IMR-90 (cell line): ENCODE data around the gene TCF19. TPM values are rescaled to one million over a fixed set of nuclear protein-coding genes. Genes with fewer than 3 reads are reported as not detected.
A peak's percentile ranks its signal among the peaks of the same experiment; 100 is the strongest.

Experiments
- ATAC-seq: fragments of 200-7000 bp; cut with Tn5 transposase; 2 replicates; pipeline ENCODE4 v1.9.1; 2020; ENCODE audit warnings: low read depth, mild to moderate bottlenecking, moderate library complexity
- BruUV-seq: library from RNA; stranded (reverse); fragments of 400-500 nt; replicated peaks from 2 replicates; lab custom pipeline; 2021; lab: Mats Ljungman, UMichigan
- CTCF ChIA-PET: fragments of 300-600 bp; formaldehyde crosslinking; extraction: SDS; loops from one replicate; lab custom pipeline; 2021; ENCODE audit warnings: antibody characterized with exemption; lab: Yijun Ruan, JAX
- POLR2A ChIA-PET: fragments of 300-600 bp; sonication (Branson Sonifier 250); formaldehyde crosslinking; loops from one replicate; lab custom pipeline; 2022; ENCODE audit warnings: antibody characterized with exemption; ENCODE audit not compliant: unreplicated experiment; lab: Charles Lee
- DNase-seq: peaks from one replicate; pipeline ENCODE4 v3.0.0; 2013
- H2AFZ ChIP-seq: replicated peaks from 2 replicates; pipeline ENCODE3; 2013; ENCODE audit warnings: low read length, mild to moderate bottlenecking; ENCODE audit not compliant: poor library complexity
- H2AK5ac ChIP-seq: 2 replicates; pipeline ENCODE4 v1.6.1; 2013; ENCODE audit warnings: low read depth, low read length, inconsistent platforms
- H2AK9ac ChIP-seq: replicated peaks from 2 replicates; pipeline ENCODE3; 2013; ENCODE audit warnings: mild to moderate bottlenecking, low read depth, low read length, moderate library complexity; ENCODE audit not compliant: poor library complexity
- H2BK120ac ChIP-seq: 2 replicates; pipeline ENCODE4 v1.6.1; 2013; ENCODE audit warnings: low read depth, low read length, inconsistent platforms
- H2BK15ac ChIP-seq: 3 replicates; pipeline ENCODE4 v1.6.1; 2013; ENCODE audit warnings: low read depth, low read length, inconsistent platforms
- H2BK20ac ChIP-seq: 2 replicates; pipeline ENCODE4 v1.6.1; 2013; ENCODE audit warnings: low read depth, mild to moderate bottlenecking, inconsistent platforms, low read length, moderate library complexity
- H2BK5ac ChIP-seq: 2 replicates; pipeline ENCODE4 v1.6.1; 2013; ENCODE audit warnings: mild to moderate bottlenecking, low read depth, low read length, inconsistent platforms; ENCODE audit not compliant: poor library complexity, severe bottlenecking
- H3K14ac ChIP-seq: replicated peaks from 2 replicates; pipeline ENCODE4 v1.6.1; 2013; ENCODE audit warnings: low read depth, low read length, inconsistent platforms
- H3K18ac ChIP-seq: 2 replicates; pipeline ENCODE4 v1.6.1; 2013; ENCODE audit warnings: low read depth, low read length, control low read depth
- H3K23ac ChIP-seq: 2 replicates; pipeline ENCODE4 v1.6.1; 2013; ENCODE audit warnings: low read depth, low read length, inconsistent platforms
- H3K27ac ChIP-seq: 2 replicates; pipeline ENCODE4 v1.5.1; 2013; ENCODE audit warnings: mild to moderate bottlenecking, control low read depth, low read length; ENCODE audit not compliant: insufficient read depth
- H3K27me3 ChIP-seq: 2 replicates; pipeline ENCODE4 v1.6.1; 2013; ENCODE audit warnings: low read length; ENCODE audit not compliant: control insufficient read depth, insufficient read depth
- H3K36me3 ChIP-seq: 2 replicates; pipeline ENCODE4 v1.6.1; 2013; ENCODE audit warnings: low read length, mixed read lengths; ENCODE audit not compliant: control insufficient read depth, insufficient read depth
- H3K4ac ChIP-seq: 2 replicates; pipeline ENCODE4 v1.6.1; 2013; ENCODE audit warnings: low read depth, low read length, inconsistent platforms
- H3K4me1 ChIP-seq: 2 replicates; pipeline ENCODE4 v1.6.1; 2013; ENCODE audit warnings: low read length, mixed read lengths; ENCODE audit not compliant: control insufficient read depth, insufficient read depth
- H3K4me2 ChIP-seq: 2 replicates; pipeline ENCODE4 v1.6.1; 2013; ENCODE audit warnings: low read depth, mild to moderate bottlenecking, control low read depth, low read length, moderate library complexity
- H3K4me3 ChIP-seq: 2 replicates; pipeline ENCODE4 v1.5.1; 2013; ENCODE audit warnings: low read depth, mild to moderate bottlenecking, control low read depth, low read length, moderate library complexity; ENCODE audit not compliant: insufficient read depth
- H3K56ac ChIP-seq: 2 replicates; pipeline ENCODE4 v1.6.1; 2013; ENCODE audit warnings: low read length, inconsistent platforms; ENCODE audit not compliant: insufficient read depth; ENCODE audit errors: extremely low read depth
- H3K79me1 ChIP-seq, 2 experiments: 2 replicates each; pipeline ENCODE4 v1.6.1; 2013; ENCODE audit warnings: low read length in 2 of 2, inconsistent platforms in 1 of 2, low read depth in 1 of 2
- H3K9ac ChIP-seq: 2 replicates; pipeline ENCODE4 v1.6.1; 2013; ENCODE audit warnings: low read depth, low read length, control low read depth
- H3K9me1 ChIP-seq: 2 replicates; pipeline ENCODE4 v1.6.1; 2013; ENCODE audit warnings: low read length, inconsistent platforms; ENCODE audit not compliant: insufficient read depth
- H3K9me3 ChIP-seq: 2 replicates; pipeline ENCODE4 v1.6.1; 2013; ENCODE audit warnings: low read length; ENCODE audit not compliant: control insufficient read depth, insufficient read depth
- H4K20me1 ChIP-seq: 2 replicates; pipeline ENCODE4 v1.6.1; 2013; ENCODE audit warnings: low read length, inconsistent platforms; ENCODE audit not compliant: insufficient read depth
- H4K5ac ChIP-seq: 2 replicates; pipeline ENCODE4 v1.6.1; 2013; ENCODE audit warnings: mild to moderate bottlenecking, low read depth, low read length, control low read depth
- H4K8ac ChIP-seq, 2 experiments: 2 replicates each; pipeline ENCODE4 v1.6.1; 2013; ENCODE audit warnings: low read depth in 2 of 2, low read length in 2 of 2, control low read depth in 1 of 2, inconsistent platforms in 1 of 2
- H4K91ac ChIP-seq: 2 replicates; pipeline ENCODE4 v1.6.1; 2013; ENCODE audit warnings: low read depth, low read length, inconsistent platforms; ENCODE audit not compliant: insufficient read depth
- CEBPB ChIP-seq: IDR thresholded peaks from 2 replicates; pipeline ENCODE4 v1.6.1; 2012; ENCODE audit warnings: low read depth, low read length, improper control_type of control experiment
- CHD1 ChIP-seq: IDR thresholded peaks from 2 replicates; pipeline ENCODE4 v1.6.1; 2012; ENCODE audit warnings: low read depth, low read length, improper control_type of control experiment
- MAFK ChIP-seq: IDR thresholded peaks from 2 replicates; pipeline ENCODE4 v1.6.1; 2012; ENCODE audit warnings: low read depth, low read length, improper control_type of control experiment
- MAZ ChIP-seq: IDR thresholded peaks from 2 replicates; pipeline ENCODE4 v1.6.1; 2012; ENCODE audit warnings: low read depth, mild to moderate bottlenecking, low read length, improper control_type of control experiment, moderate library complexity, borderline replicate concordance
- MXI1 ChIP-seq: IDR thresholded peaks from 2 replicates; pipeline ENCODE4 v1.6.1; 2012; ENCODE audit warnings: low read depth, mild to moderate bottlenecking, low read length, moderate library complexity, borderline replicate concordance
- NFE2L2 ChIP-seq: fragments of 150-350 bp; IDR thresholded peaks from 2 replicates; pipeline ENCODE4 v1.6.1; 2016; ENCODE audit warnings: low read depth, mild to moderate bottlenecking, low read length
- POLR2A ChIP-seq: IDR thresholded peaks from 2 replicates; pipeline ENCODE4 v1.6.1; 2012; ENCODE audit warnings: mild to moderate bottlenecking, low read depth, low read length
- RCOR1 ChIP-seq: IDR thresholded peaks from 2 replicates; pipeline ENCODE4 v1.6.1; 2012; ENCODE audit warnings: mild to moderate bottlenecking, low read length, improper control_type of control experiment; ENCODE audit not compliant: insufficient replicate concordance
- RFX5 ChIP-seq: IDR thresholded peaks from 2 replicates; pipeline ENCODE4 v1.8.0; 2012; ENCODE audit warnings: low read depth, mild to moderate bottlenecking, low read length, moderate library complexity
- SMC3 ChIP-seq: fragments of 150-350 bp; IDR thresholded peaks from 2 replicates; pipeline ENCODE4 v1.6.1; 2016; ENCODE audit warnings: low read depth, mild to moderate bottlenecking, antibody characterized with exemption, low read length, moderate library complexity
- WGBS, 2 experiments: methylation state at CpG; one replicate each; pipeline versions ENCODE4 v1.1.5 to v1.1.7; 2013; ENCODE audit warnings: missing lambda C conversion rate in 2 of 2; ENCODE audit not compliant: insufficient read length in 1 of 2; ENCODE audit errors: extremely low coverage in 2 of 2; 5-methylcytosine and 5-hydroxymethylcytosine counted together
- dilution Hi-C: fragments of 300-500 bp; cut with HindIII; formaldehyde crosslinking; loops from one replicate; pipeline ENCODE4 v1.14.3; 2018; ENCODE audit warnings: low sequenced_read_pairs; ENCODE audit not compliant: unreplicated experiment
- in situ Hi-C: fragments of 300-500 bp; cut with MboI; formaldehyde crosslinking; loops from 3 replicates; pipeline ENCODE4 v1.14.3; 2019; ENCODE audit warnings: low sequenced_read_pairs, inconsistent platforms, mixed read lengths
- intact Hi-C: fragments of 100-400 bp; cut with micrococcal nuclease; formaldehyde crosslinking; loops from 2 replicates; pipeline ENCODE4 v1.10.0; 2022
- polyA plus RNA-seq, 3 experiments: library from polyadenylated mRNA; depleted of rRNA; stranded (reverse); fragments of >200 nt; gene quantifications; 2 replicates each; pipeline ENCODE4 v1.2.3, GENCODE V29; 2012; ENCODE audit warnings: low replicate concordance in 1 of 3
- total RNA-seq: library from RNA; depleted of rRNA; stranded (reverse); fragments of >200 nt; gene quantifications from 2 replicates; pipeline ENCODE4 v1.2.3, GENCODE V29; 2012
- TF ChIP-seq, protein P1 (sequence below): fragments of 150-350 bp; IDR thresholded peaks from 2 replicates; pipeline ENCODE4 v1.6.1; 2017; ENCODE audit warnings: mild to moderate bottlenecking, antibody characterized with exemption, low read length, low read depth
- TF ChIP-seq, protein P2 (sequence below): conservative IDR thresholded peaks from 2 replicates; pipeline ENCODE4 v1.5.1; 2012; ENCODE audit warnings: mild to moderate bottlenecking, low read depth, low read length, improper control_type of control experiment

The TCF19 gene
- total and polyA plus RNA-seq, 2 of the 4 experiments (the other 2 are of a cell fraction) = 13.1 to 14.2 TPM

DNA sequence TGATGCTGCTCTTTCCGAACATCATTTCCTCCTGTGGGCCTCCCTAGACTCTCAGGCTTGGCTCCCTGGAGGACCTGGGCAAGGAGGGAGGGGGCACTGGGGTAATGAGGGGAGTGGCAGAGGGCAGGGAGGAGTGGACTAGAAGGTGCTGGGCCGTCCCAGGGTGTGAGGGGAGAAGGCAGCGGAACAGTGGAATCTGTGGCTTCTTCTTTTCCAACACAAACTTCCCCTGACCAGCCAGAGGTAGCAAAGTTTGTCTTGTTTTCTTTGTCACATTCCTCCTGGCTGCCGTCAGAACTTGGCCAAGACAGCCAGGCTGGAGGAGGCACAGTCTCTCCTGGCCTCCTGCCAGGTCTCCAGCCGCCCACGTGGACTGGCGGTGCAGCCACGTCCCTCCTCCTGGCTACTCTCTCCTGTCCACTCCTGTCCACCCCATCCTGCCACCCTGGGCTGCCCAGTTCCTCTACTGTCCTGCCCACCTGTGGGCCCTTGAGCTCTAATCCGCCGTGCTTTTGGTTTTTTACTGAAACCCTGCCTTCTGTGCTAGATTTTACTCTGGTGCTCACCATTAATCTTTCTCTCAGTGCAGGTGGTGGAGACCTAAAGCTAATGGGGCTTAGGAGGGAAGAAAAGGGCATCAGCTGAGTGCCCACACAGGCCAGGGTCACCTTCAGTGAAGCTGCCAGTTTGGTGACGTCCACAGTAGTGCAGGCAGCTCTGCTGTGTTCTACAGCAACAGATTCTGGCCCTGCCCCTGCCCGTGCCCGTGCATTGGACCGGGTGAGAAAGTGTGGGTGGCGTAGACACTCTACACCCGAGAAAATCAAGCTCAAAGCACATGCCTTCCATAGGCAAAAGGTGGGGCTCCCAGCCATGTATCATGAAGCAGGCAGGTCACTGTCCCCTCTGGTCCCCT lies 35.3 kb upstream of the TCF19 start (continued):
- TF ChIP-seq, protein P1, sequence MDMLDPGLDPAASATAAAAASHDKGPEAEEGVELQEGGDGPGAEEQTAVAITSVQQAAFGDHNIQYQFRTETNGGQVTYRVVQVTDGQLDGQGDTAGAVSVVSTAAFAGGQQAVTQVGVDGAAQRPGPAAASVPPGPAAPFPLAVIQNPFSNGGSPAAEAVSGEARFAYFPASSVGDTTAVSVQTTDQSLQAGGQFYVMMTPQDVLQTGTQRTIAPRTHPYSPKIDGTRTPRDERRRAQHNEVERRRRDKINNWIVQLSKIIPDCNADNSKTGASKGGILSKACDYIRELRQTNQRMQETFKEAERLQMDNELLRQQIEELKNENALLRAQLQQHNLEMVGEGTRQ = peak; percentile 68; the same call in 1 of the 2 replicates
- no peak for TF ChIP-seq NFE2L2

DNA sequence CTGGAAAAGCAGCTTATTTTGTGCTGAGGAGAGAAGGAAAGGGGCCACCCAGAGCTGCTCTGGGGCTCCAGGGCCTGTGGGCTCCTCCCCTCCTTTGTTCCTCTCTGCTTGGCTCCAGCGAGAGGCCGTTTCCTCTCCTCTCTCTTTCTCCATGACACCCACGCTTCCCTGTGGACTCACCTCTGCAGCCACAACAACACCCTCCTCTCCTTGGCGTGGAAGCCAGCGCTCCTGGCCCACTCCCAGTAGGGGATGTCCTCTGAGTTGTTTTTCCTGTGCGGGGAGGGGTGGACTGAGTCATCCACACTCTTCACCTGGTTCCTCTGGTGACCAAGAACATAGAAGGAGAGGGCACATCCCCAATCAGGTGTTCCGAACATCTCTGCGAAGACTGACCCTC lies 33.2 kb upstream of the TCF19 start:
- Histone ChIP-seq H3K4me3 (no peak overlapping the region), H2BK120ac (no peak overlapping the region), H2AK5ac (no peak overlapping the region), H3K27ac (no peak overlapping the region), H3K56ac (no peak overlapping the region), H3K4me2 (no peak overlapping the region), H2BK5ac (no peak overlapping the region), H3K4me1 (peaks cover 2% of the 10 kb centered on the region; the same call in 1 of the 2 replicates), H2AFZ (peak overlapping the region; percentile 58), H4K20me1 (no peaks in the 10 kb centered on the region; the same call in 1 of the 2 replicates), H4K91ac (no peak overlapping the region), H4K8ac (no peak overlapping the region), H3K14ac (no peak overlapping the region), H3K18ac (no peak overlapping the region), H3K4ac (no peak overlapping the region), H3K36me3 (no peaks in the 10 kb centered on the region), H2BK20ac (no peak overlapping the region), H2AK9ac (peak overlapping the region; percentile 28), H3K23ac (no peak overlapping the region), H4K5ac (no peak overlapping the region), H2BK15ac (no peak overlapping the region), H3K79me1 (no peaks in the 10 kb centered on the region), H3K27me3 (peaks cover 11% of the 10 kb centered on the region), H3K9me3 (no peaks in the 10 kb centered on the region), H3K9ac (no peak overlapping the region), H3K9me1 (no peaks in the 10 kb centered on the region)
- peak; percentile 14 for DNase-seq
- WGBS, 2 experiments = 100% methylated on average over 1 of the region's 8 CpGs; no CpG with 5 or more reads in 1 of the 2 experiments
- dilution Hi-C loops = no loop called here
- no peak for ATAC-seq
- POLR2A ChIA-PET = no interaction called here
- intact Hi-C loops = no loop called here
- BruUV-seq = no TSS peak
- CTCF ChIA-PET = interaction anchor here (0.7 kb wide), 1 partner anchor 22 kb away, joined by 3 read pairs; no protein-coding TSS in a partner anchor
- in situ Hi-C loops = no loop called here
- TF ChIP-seq POLR2A (no peak), CEBPB (no peak), RCOR1 (no peak), MAFK (no peak), RFX5 (no peak), MXI1 (no peak), SMC3 (no peak), MAZ (no peak), CHD1 (no peak), NFE2L2 (no peak)
- TF ChIP-seq, protein P1 = no peak
- TF ChIP-seq, protein P2, sequence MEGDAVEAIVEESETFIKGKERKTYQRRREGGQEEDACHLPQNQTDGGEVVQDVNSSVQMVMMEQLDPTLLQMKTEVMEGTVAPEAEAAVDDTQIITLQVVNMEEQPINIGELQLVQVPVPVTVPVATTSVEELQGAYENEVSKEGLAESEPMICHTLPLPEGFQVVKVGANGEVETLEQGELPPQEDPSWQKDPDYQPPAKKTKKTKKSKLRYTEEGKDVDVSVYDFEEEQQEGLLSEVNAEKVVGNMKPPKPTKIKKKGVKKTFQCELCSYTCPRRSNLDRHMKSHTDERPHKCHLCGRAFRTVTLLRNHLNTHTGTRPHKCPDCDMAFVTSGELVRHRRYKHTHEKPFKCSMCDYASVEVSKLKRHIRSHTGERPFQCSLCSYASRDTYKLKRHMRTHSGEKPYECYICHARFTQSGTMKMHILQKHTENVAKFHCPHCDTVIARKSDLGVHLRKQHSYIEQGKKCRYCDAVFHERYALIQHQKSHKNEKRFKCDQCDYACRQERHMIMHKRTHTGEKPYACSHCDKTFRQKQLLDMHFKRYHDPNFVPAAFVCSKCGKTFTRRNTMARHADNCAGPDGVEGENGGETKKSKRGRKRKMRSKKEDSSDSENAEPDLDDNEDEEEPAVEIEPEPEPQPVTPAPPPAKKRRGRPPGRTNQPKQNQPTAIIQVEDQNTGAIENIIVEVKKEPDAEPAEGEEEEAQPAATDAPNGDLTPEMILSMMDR = no peak
